ENCODE measurements around the gene DPP10.
"Not testable (repeated sequence)": the region's sequence is repeated elsewhere in the genome, so short reads cannot be mapped to it uniquely, and the experiment has no call there.

DPP10 gene

DNA sequence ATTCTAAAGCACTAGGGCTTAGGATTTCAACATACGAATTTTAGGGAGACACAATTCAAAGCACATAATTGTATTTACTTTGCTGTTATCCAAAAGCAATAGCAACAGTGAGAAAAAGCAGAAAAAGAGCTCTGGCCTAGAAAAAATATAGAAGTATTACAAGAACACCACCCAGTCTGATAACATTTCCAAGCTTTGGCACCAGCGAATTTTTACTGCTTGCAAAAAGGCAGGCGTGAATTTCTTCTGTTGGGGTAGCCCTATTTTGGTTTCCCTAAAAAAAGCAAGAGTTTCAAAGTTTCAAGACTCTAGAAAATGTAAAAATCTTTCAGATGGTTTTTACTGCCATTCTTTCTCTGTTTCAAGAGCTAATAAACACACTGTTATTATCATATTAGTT is 292.7 kb downstream of the DPP10 start:
- TF ChIP-seq, protein P1, sequence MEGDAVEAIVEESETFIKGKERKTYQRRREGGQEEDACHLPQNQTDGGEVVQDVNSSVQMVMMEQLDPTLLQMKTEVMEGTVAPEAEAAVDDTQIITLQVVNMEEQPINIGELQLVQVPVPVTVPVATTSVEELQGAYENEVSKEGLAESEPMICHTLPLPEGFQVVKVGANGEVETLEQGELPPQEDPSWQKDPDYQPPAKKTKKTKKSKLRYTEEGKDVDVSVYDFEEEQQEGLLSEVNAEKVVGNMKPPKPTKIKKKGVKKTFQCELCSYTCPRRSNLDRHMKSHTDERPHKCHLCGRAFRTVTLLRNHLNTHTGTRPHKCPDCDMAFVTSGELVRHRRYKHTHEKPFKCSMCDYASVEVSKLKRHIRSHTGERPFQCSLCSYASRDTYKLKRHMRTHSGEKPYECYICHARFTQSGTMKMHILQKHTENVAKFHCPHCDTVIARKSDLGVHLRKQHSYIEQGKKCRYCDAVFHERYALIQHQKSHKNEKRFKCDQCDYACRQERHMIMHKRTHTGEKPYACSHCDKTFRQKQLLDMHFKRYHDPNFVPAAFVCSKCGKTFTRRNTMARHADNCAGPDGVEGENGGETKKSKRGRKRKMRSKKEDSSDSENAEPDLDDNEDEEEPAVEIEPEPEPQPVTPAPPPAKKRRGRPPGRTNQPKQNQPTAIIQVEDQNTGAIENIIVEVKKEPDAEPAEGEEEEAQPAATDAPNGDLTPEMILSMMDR (IDR thresholded peaks at IDR 0.05; ENCODE audit: low read length): no peak
- no peak for TF ChIP-seq EZH2 (IDR thresholded peaks at IDR 0.05; ENCODE audit: borderline replicate concordance, low read length)
- Histone ChIP-seq H3K79me2 (ENCODE audit: insufficient read depth, low read length) (no peaks in the 10 kb centered on the region), H2AFZ (ENCODE audit: low read length) (no peak overlapping the region), H3K4me2 (ENCODE audit: low read length) (no peak overlapping the region), H3K27me3 (ENCODE audit: insufficient read depth, low read length) (no peaks in the 10 kb centered on the region), H3F3A (ENCODE audit: insufficient read depth, low read length) (no peaks in the 10 kb centered on the region), H4K20me1 (ENCODE audit: insufficient read depth, low read length) (no peaks in the 10 kb centered on the region), H3K36me3 (ENCODE audit: insufficient read depth, low read length) (no peaks in the 10 kb centered on the region), H3K9ac (ENCODE audit: low read length) (no peak overlapping the region), H3K4me1 (ENCODE audit: insufficient read depth, low read length, severe bottlenecking) (no peaks in the 10 kb centered on the region), H3K9me3 (ENCODE audit: low read length) (no peaks in the 10 kb centered on the region), H3K9me2 (ENCODE audit: low read depth, low read length) (no peaks in the 10 kb centered on the region), H3K27ac (ENCODE audit: low read depth, low read length, poor library complexity, severe bottlenecking) (no peak overlapping the region), H3K4me3 (ENCODE audit: low read depth, low read length, poor library complexity, severe bottlenecking) (no peak overlapping the region)

DNA sequence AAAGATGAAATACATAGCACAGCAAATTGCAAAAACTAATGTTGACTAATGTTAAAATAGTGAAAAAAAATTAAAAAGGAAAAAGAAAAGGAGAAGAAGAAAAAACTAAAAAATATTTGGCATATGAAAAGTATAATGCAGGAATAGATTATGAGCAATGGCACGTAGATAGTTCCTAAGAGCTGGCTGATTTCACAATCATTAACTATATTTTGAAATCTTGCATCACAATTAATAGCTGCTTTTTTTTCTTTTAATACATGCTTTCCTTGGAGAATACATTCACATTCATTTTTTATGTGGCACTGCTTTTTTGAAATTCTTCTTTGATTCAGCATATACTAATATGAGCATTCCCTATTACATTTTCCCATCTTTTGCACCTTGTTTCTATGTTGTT is 299.8 kb downstream of the DPP10 start:
- Histone ChIP-seq H3K4me3 (ENCODE audit: low read depth, low read length, poor library complexity, severe bottlenecking) (no peak overlapping the region), H3F3A (ENCODE audit: insufficient read depth, low read length) (no peaks in the 10 kb centered on the region), H3K79me2 (ENCODE audit: insufficient read depth, low read length) (no peaks in the 10 kb centered on the region), H3K27ac (ENCODE audit: low read depth, low read length, poor library complexity, severe bottlenecking) (no peak overlapping the region), H3K9me2 (ENCODE audit: low read depth, low read length) (no peaks in the 10 kb centered on the region), H3K4me1 (ENCODE audit: insufficient read depth, low read length, severe bottlenecking) (no peaks in the 10 kb centered on the region), H3K9me3 (ENCODE audit: low read length) (no peaks in the 10 kb centered on the region), H4K20me1 (ENCODE audit: insufficient read depth, low read length) (no peaks in the 10 kb centered on the region), H3K9ac (ENCODE audit: low read length) (no peak overlapping the region), H3K4me2 (ENCODE audit: low read length) (no peak overlapping the region), H3K27me3 (ENCODE audit: insufficient read depth, low read length) (no peaks in the 10 kb centered on the region), H2AFZ (ENCODE audit: low read length) (no peak overlapping the region), H3K36me3 (ENCODE audit: insufficient read depth, low read length) (no peaks in the 10 kb centered on the region)
- no peak for TF ChIP-seq EZH2 (IDR thresholded peaks at IDR 0.05; ENCODE audit: borderline replicate concordance, low read length)
- TF ChIP-seq, protein P1 (IDR thresholded peaks at IDR 0.05; ENCODE audit: low read length): no peak

GRCh38 chr2:114745700-114746099 is 303.3 kb downstream of the DPP10 start:
- Histone ChIP-seq H2AFZ (ENCODE audit: low read length) (no peak overlapping the region), H4K20me1 (ENCODE audit: insufficient read depth, low read length) (no peaks in the 10 kb centered on the region), H3K27me3 (ENCODE audit: insufficient read depth, low read length) (no peaks in the 10 kb centered on the region), H3K27ac (ENCODE audit: low read depth, low read length, poor library complexity, severe bottlenecking) (no peak overlapping the region), H3F3A (ENCODE audit: insufficient read depth, low read length) (no peaks in the 10 kb centered on the region), H3K9me2 (ENCODE audit: low read depth, low read length) (no peaks in the 10 kb centered on the region), H3K36me3 (ENCODE audit: insufficient read depth, low read length) (no peaks in the 10 kb centered on the region), H3K4me1 (ENCODE audit: insufficient read depth, low read length, severe bottlenecking) (no peaks in the 10 kb centered on the region), H3K4me2 (ENCODE audit: low read length) (no peak overlapping the region), H3K4me3 (ENCODE audit: low read depth, low read length, poor library complexity, severe bottlenecking) (no peak overlapping the region), H3K79me2 (ENCODE audit: insufficient read depth, low read length) (no peaks in the 10 kb centered on the region), H3K9ac (ENCODE audit: low read length) (no peak overlapping the region), H3K9me3 (ENCODE audit: low read length) (no peaks in the 10 kb centered on the region)
- no peak for TF ChIP-seq EZH2 (IDR thresholded peaks at IDR 0.05; ENCODE audit: borderline replicate concordance, low read length)
- TF ChIP-seq, protein P1 (IDR thresholded peaks at IDR 0.05; ENCODE audit: low read length): no peak

GRCh38 chr2:114748175-114748574 is 305.7 kb downstream of the DPP10 start:
- H3K4me3 ChIP-seq (ENCODE audit: low read depth, low read length, poor library complexity, severe bottlenecking); H3K9ac ChIP-seq (ENCODE audit: low read length); H3K9me2 ChIP-seq (ENCODE audit: low read depth, low read length); H3K4me1 ChIP-seq (ENCODE audit: insufficient read depth, low read length, severe bottlenecking); H3K36me3 ChIP-seq (ENCODE audit: insufficient read depth, low read length); H2AFZ ChIP-seq (ENCODE audit: low read length); H3K27me3 ChIP-seq (ENCODE audit: insufficient read depth, low read length); H3K27ac ChIP-seq (ENCODE audit: low read depth, low read length, poor library complexity, severe bottlenecking); H4K20me1 ChIP-seq (ENCODE audit: insufficient read depth, low read length); H3K79me2 ChIP-seq (ENCODE audit: insufficient read depth, low read length); H3K4me2 ChIP-seq (ENCODE audit: low read length); H3F3A ChIP-seq (ENCODE audit: insufficient read depth, low read length); H3K9me3 ChIP-seq (ENCODE audit: low read length): not testable (repeated sequence)

Data from OCI-LY1 (cell line).